ENCODE results near the gene AFAP1L1.

DNA sequence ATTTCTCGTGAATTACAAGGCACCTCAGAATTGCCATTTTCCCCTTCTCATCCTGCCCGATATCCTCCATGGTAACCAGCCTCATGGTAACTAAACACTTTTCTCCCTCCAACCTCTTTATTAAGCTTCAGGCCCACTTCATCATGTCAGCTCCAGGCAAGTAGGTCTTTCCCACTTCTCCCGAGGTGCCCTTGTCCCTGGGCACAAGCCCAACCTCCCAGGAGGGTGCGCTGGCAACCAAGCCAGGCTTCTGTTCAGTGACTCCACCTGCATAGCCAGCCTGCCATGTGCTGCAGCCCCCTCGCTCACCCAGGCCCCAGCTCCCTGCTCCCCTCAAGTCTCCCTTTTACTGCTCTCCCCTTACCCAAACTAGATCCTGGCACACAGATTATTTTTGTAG lies 47.4 kb upstream of the AFAP1L1 start:
- TF ChIP-seq, protein P1, sequence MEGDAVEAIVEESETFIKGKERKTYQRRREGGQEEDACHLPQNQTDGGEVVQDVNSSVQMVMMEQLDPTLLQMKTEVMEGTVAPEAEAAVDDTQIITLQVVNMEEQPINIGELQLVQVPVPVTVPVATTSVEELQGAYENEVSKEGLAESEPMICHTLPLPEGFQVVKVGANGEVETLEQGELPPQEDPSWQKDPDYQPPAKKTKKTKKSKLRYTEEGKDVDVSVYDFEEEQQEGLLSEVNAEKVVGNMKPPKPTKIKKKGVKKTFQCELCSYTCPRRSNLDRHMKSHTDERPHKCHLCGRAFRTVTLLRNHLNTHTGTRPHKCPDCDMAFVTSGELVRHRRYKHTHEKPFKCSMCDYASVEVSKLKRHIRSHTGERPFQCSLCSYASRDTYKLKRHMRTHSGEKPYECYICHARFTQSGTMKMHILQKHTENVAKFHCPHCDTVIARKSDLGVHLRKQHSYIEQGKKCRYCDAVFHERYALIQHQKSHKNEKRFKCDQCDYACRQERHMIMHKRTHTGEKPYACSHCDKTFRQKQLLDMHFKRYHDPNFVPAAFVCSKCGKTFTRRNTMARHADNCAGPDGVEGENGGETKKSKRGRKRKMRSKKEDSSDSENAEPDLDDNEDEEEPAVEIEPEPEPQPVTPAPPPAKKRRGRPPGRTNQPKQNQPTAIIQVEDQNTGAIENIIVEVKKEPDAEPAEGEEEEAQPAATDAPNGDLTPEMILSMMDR (conservative IDR thresholded peaks at IDR 0.05; ENCODE audit: low read length) = no peak
- TF ChIP-seq EZH2phosphoT487 (IDR thresholded peaks at IDR 0.05; ENCODE audit: borderline replicate concordance, low read depth, low read length) = no peak

All from OCI-LY7 (cell line).